MM.1S (cell line): Measurements from ENCODE around the gene PPHLN1.

Source experiments
- DNase-seq: peaks from one replicate; pipeline ENCODE4 v3.0.0-alpha.2; 2015
- H2AFZ ChIP-seq: fragments of 300-600 bp; sonication (generic); 2 replicates; pipeline ENCODE4 v1.6.0; 2016; ENCODE audit warnings: antibody characterized with exemption, low read length
- H3F3A ChIP-seq: fragments of 300-600 bp; sonication (generic); 2 replicates; pipeline ENCODE4 v1.6.1; 2016; ENCODE audit warnings: mild to moderate bottlenecking, antibody characterized with exemption, low read length, moderate library complexity, mixed read lengths; ENCODE audit not compliant: insufficient read depth
- H3K27ac ChIP-seq: fragments of 300-600 bp; sonication (generic); 2 replicates; pipeline ENCODE4 v1.5.1; 2016; ENCODE audit warnings: mild to moderate bottlenecking, low read length
- H3K27me3 ChIP-seq: fragments of 300-600 bp; sonication (generic); replicated peaks from 2 replicates; pipeline ENCODE4 v1.6.0; 2016; ENCODE audit warnings: low read length; ENCODE audit not compliant: insufficient read depth
- H3K36me3 ChIP-seq: fragments of 300-600 bp; sonication (generic); replicated peaks from 2 replicates; pipeline ENCODE4 v1.6.1; 2016; ENCODE audit warnings: mild to moderate bottlenecking, low read length, mixed read lengths; ENCODE audit not compliant: insufficient read depth
- H3K4me1 ChIP-seq: fragments of 300-600 bp; sonication (generic); 2 replicates; pipeline ENCODE4 v1.6.1; 2016; ENCODE audit warnings: low read length, mixed read lengths
- H3K4me2 ChIP-seq: fragments of 300-600 bp; sonication (generic); 2 replicates; pipeline ENCODE4 v1.6.0; 2016; ENCODE audit warnings: low read depth, low read length
- H3K4me3 ChIP-seq: fragments of 300-600 bp; sonication (generic); 2 replicates; pipeline ENCODE4 v1.5.1; 2016; ENCODE audit warnings: low read length, mixed read lengths
- H3K79me2 ChIP-seq: fragments of 300-600 bp; sonication (generic); 2 replicates; pipeline ENCODE4 v1.6.1; 2016; ENCODE audit warnings: mixed run types, low read length, mixed read lengths
- H3K9ac ChIP-seq: fragments of 300-600 bp; sonication (generic); 2 replicates; pipeline ENCODE4 v1.6.1; 2016; ENCODE audit warnings: low read length, mixed read lengths
- H3K9me2 ChIP-seq: fragments of 300-600 bp; sonication (generic); replicated peaks from 2 replicates; pipeline ENCODE4 v1.6.1; 2016; ENCODE audit warnings: mild to moderate bottlenecking, low read length, mixed read lengths; ENCODE audit not compliant: insufficient read depth
- H3K9me3 ChIP-seq: fragments of 300-600 bp; sonication (generic); replicated peaks from 2 replicates; pipeline ENCODE4 v1.6.1; 2016; ENCODE audit warnings: mild to moderate bottlenecking, low read length, mixed read lengths; ENCODE audit not compliant: insufficient read depth
- H4K20me1 ChIP-seq: fragments of 300-600 bp; sonication (generic); 2 replicates; pipeline ENCODE4 v1.6.1; 2016; ENCODE audit warnings: mild to moderate bottlenecking, low read length, moderate library complexity, mixed read lengths; ENCODE audit not compliant: insufficient read depth
- CTCF ChIP-seq: fragments of 300-600 bp; sonication (generic); IDR thresholded peaks from 2 replicates; pipeline ENCODE4 v1.5.1; 2016; ENCODE audit warnings: antibody characterized with exemption, low read length, mixed read lengths
- EZH2 ChIP-seq: fragments of 300-600 bp; sonication (generic); optimal IDR thresholded peaks from 2 replicates; pipeline ENCODE3; 2017; ENCODE audit warnings: low read depth, mild to moderate bottlenecking, antibody characterized with exemption, low read length, mixed read lengths
- EZH2phosphoT487 ChIP-seq: fragments of 300-600 bp; sonication (generic); IDR thresholded peaks from 2 replicates; pipeline ENCODE4 v1.6.1; 2018; ENCODE audit warnings: antibody characterized with exemption, low read length

The PPHLN1 gene

DNA sequence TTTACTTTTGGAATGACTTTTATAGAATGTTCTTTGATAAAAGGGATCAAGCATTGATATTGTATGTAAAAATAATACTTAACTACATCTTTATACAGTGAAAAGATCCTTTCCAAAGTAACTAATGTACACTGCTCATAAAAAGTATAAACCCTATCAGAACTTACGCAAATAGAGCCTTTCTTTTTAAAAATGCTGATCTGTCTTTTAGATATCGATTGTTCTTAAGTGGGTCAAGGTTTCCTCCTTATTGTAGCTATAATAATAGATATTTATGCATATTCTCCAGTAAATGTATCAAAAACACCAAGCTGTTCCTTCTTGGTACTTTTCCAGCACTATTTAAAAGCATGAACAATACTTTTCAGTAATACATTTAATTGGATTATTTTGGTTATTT is 68.5 kb downstream of the PPHLN1 start:
- Histone ChIP-seq H3K79me2 (no peaks in the 10 kb centered on the region), H3K27me3 (no peaks in the 10 kb centered on the region), H2AFZ (no peak overlapping the region), H3K9me2 (no peaks in the 10 kb centered on the region), H3K4me2 (no peak overlapping the region), H3K27ac (no peak overlapping the region), H3K9ac (no peak overlapping the region), H3K36me3 (peaks cover 3% of the 10 kb centered on the region; the same call in 1 of the 2 replicates), H3K9me3 (no peaks in the 10 kb centered on the region), H3K4me1 (no peaks in the 10 kb centered on the region), H3K4me3 (no peak overlapping the region), H4K20me1 (no peaks in the 10 kb centered on the region), H3F3A (no peaks in the 10 kb centered on the region)
- TF ChIP-seq CTCF (no peak), EZH2phosphoT487 (no peak), EZH2 (no peak)
- no peak for DNase-seq

DNA sequence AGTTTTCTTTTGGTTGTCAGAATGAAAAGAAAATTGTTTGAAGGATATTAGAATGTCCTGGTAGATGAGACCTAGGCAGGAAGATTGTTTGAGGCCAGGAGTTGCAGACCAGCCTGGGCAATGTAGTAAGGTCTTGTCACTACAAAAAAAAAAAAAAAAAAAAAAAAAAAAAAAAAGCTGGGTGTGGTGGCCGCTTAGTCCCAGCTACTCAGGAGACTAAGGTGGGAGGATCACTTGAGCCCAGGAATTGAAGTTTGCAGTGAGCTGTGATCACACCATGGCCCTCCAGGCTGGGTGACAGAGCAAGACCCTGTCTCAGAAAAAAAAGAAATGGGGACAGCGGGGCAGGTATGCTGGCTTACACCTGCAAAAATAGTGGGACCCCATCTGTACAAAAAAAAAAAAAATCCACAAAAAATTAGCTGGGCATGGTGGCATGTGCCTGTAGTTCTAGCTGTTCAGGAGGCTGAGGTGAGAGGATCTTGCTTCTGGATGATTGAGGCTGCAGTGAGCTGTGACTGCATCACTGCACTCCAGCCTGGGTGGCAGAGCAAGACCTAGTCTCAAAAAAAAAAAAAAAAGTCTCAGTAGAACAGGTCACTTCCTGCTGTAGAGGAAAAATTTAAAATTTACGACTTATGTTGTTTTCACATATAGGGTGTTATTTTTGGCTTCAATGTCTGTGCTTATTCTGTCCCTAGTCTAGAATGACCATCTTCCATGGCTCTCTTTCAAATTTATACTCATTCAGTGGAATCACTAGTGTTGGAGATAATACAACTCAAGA is 70.7 kb downstream of the PPHLN1 start:
- no peaks in the 10 kb centered on the region for H3K27me3 ChIP-seq
- H3K79me2 ChIP-seq: no peaks in the 10 kb centered on the region
- no peaks in the 10 kb centered on the region for H4K20me1 ChIP-seq
- H3K27ac ChIP-seq: no peak overlapping the region
- H3K9me3 ChIP-seq: no peaks in the 10 kb centered on the region
- H3K4me3 ChIP-seq: no peak overlapping the region
- no peak overlapping the region for H3K4me2 ChIP-seq
- DNase-seq: no peak
- H3K4me1 ChIP-seq: no peaks in the 10 kb centered on the region
- H3K9ac ChIP-seq: no peak overlapping the region
- no peaks in the 10 kb centered on the region for H3K9me2 ChIP-seq
- no peaks in the 10 kb centered on the region for H3F3A ChIP-seq
- TF ChIP-seq EZH2 (no peak), CTCF (no peak), EZH2phosphoT487 (no peak)
- peaks cover 3% of the 10 kb centered on the region; the same call in 1 of the 2 replicates for H3K36me3 ChIP-seq
- H2AFZ ChIP-seq: no peak overlapping the region

DNA sequence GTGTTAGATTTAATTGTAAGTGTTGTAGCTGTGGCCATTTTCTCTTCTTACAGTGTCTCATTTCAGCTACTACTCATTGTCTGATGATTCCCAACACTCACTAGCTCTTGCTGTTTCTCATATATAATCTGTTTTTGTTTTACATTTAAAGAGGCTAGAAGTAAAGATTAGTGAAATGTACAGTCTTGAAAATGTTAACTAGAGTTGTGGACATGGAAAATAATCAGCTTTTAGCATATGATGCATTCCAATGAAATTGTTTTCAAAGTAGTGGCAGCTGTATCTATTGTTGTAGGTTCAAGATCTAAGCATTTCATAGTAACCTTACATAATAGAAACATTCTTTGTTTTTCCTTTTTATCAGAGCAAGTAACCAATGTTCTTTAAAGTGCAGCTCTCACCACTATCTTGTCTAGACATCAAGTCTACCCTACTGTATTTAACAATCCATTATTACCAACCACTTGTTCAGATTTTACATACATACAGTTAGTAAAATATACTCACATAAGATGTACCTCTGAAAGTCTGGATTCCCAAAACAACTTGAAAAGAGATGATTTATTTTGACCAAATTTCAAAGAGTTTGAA is 76.9 kb downstream of the PPHLN1 start:
- no peaks in the 10 kb centered on the region for H3K79me2 ChIP-seq
- TF ChIP-seq EZH2 (no peak), EZH2phosphoT487 (no peak), CTCF (no peak)
- H3K4me3 ChIP-seq: no peak overlapping the region
- H3K27ac ChIP-seq: no peak overlapping the region
- H3K4me2 ChIP-seq: no peak overlapping the region
- no peaks in the 10 kb centered on the region; the same call in 1 of the 2 replicates for H3K36me3 ChIP-seq
- no peaks in the 10 kb centered on the region for H3K9me3 ChIP-seq
- no peaks in the 10 kb centered on the region for H3F3A ChIP-seq
- no peaks in the 10 kb centered on the region for H3K27me3 ChIP-seq
- no peak for DNase-seq
- H4K20me1 ChIP-seq: no peaks in the 10 kb centered on the region
- H3K4me1 ChIP-seq: no peaks in the 10 kb centered on the region
- H3K9me2 ChIP-seq: no peaks in the 10 kb centered on the region
- H3K9ac ChIP-seq: no peak overlapping the region
- H2AFZ ChIP-seq: no peak overlapping the region
